Panc1 (cell line): ENCODE results near the gene KRT83.

Source experiments
- CTCF ChIP-seq: fragments of 450-650 bp; IDR thresholded peaks from 2 replicates; pipeline ENCODE4 v1.5.1; 2017; ENCODE audit warnings: mild to moderate bottlenecking
- REST ChIP-seq, 2 experiments: IDR thresholded peaks; 2 replicates each; pipeline ENCODE4 v1.6.1; 2011 to 2012; ENCODE audit warnings: low read depth in 2 of 2, control low read depth in 1 of 2, low read length in 1 of 2, mild to moderate bottlenecking in 1 of 2, moderate library complexity in 1 of 2; ENCODE audit not compliant: insufficient read depth in 1 of 2

GRCh38 chr12:52316290-52316689 lies 4.9 kb downstream of the KRT83 start:
- TF ChIP-seq CTCF (no peak), REST (IDR thresholded peaks at IDR 0.05; ENCODE audit: insufficient read depth in 1 of 2, low read depth in 2 of 2, low read length in 1 of 2) (no peak)
